Cardiac muscle cell (in vitro differentiated cells and primary cell): ENCODE results near the gene SPACA6. TPM values are rescaled to one million over a fixed set of nuclear protein-coding genes. Genes with fewer than 3 reads are reported as not detected.

ENCODE experiments used
- DNase-seq, 2 donors: peaks; one replicate each; pipeline versions ENCODE4 v3.0.0 to v3.0.0-alpha.2; 2010 to 2017; ENCODE audit warnings: low read depth in 1 of 2, low spot score in 1 of 2
- H3K27ac ChIP-seq: fragments of 200-600 bp; sonication (generic); 2 replicates; pipeline ENCODE4 v1.5.1; 2016
- H3K27me3 ChIP-seq: fragments of 200-600 bp; sonication (generic); 2 replicates; pipeline ENCODE4 v1.6.0; 2016; ENCODE audit warnings: control low read depth
- H3K36me3 ChIP-seq: fragments of 200-600 bp; sonication (generic); 2 replicates; pipeline ENCODE4 v1.5.1; 2016; ENCODE audit warnings: control low read depth
- H3K4me1 ChIP-seq: fragments of 200-600 bp; sonication (generic); 2 replicates; pipeline ENCODE4 v1.8.1; 2017; ENCODE audit warnings: low read depth, mild to moderate bottlenecking, mixed run types
- H3K4me3 ChIP-seq: fragments of 200-600 bp; sonication (generic); 2 replicates; pipeline ENCODE4 v1.5.1; 2016; ENCODE audit warnings: mild to moderate bottlenecking
- H3K9me3 ChIP-seq: fragments of 200-600 bp; sonication (generic); 2 replicates; pipeline ENCODE4 v1.5.1; 2017; ENCODE audit warnings: low read depth, mild to moderate bottlenecking, control low read depth
- polyA plus RNA-seq: library from polyadenylated mRNA; unstranded; fragments of >200 nt; fragmentation: Nextera tagmentation; extraction: Ambion mirVana; gene quantifications from 2 replicates; pipeline ENCODE4 v1.2.1, GENCODE V29; 2016
- total RNA-seq: library from RNA; depleted of rRNA; stranded (reverse); fragments of >200 nt; gene quantifications from 2 replicates; pipeline ENCODE4 v1.2.3, GENCODE V29; 2016
- TF ChIP-seq, protein P1 (sequence below): IDR thresholded peaks from 2 replicates; pipeline ENCODE4 v1.5.1; 2012; ENCODE audit warnings: low read depth, mild to moderate bottlenecking, low read length

SPACA6 gene
- total and polyA plus RNA-seq, 2 experiments from 2014 or later: 13.8 to 16.5 TPM

DNA sequence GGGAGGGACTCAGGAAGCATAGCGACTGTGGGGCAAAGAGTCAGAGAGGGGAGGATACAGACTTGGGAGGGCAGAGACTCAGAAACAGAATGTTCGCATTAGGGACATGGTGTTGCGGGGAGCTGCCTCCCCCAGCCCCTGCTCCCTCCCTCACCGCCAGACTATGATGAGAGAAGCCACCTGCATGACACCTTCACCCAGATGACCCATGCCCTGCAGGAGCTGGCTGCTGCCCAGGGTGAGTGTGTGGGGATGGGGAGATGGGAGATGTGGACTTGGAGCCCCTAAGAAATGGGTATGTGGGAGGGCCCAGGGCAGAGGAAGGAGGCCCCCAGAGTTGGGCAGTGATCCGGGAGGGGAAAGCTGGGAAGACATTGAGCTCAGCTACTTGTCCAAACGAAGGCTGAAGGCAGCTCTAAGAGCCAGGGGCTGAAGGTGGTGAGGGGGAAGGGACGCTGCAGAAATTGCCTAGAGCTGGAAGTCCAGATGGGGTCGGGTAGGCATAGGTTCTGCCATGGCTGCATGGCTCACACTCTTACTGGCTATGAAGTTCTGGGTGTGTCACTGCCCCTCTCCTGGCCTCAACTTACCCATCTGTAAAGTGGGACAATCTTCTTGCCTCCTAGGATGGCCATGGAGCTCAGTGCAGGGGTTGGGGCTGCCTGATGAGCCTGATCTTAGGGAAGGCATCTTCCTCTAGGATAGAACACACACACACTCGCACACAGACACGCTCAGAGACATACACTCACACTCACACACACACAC, 1.4 kb downstream of the SPACA6 start:
- H3K27me3 ChIP-seq: no peaks in the 10 kb centered on the region
- H3K4me1 ChIP-seq: peaks cover 12% of the 10 kb centered on the region
- H3K27ac ChIP-seq: no peak overlapping the region
- peaks cover 16% of the 10 kb centered on the region for H3K36me3 ChIP-seq
- H3K9me3 ChIP-seq: no peaks in the 10 kb centered on the region
- no peak overlapping the region for H3K4me3 ChIP-seq
- TF ChIP-seq, protein P1, sequence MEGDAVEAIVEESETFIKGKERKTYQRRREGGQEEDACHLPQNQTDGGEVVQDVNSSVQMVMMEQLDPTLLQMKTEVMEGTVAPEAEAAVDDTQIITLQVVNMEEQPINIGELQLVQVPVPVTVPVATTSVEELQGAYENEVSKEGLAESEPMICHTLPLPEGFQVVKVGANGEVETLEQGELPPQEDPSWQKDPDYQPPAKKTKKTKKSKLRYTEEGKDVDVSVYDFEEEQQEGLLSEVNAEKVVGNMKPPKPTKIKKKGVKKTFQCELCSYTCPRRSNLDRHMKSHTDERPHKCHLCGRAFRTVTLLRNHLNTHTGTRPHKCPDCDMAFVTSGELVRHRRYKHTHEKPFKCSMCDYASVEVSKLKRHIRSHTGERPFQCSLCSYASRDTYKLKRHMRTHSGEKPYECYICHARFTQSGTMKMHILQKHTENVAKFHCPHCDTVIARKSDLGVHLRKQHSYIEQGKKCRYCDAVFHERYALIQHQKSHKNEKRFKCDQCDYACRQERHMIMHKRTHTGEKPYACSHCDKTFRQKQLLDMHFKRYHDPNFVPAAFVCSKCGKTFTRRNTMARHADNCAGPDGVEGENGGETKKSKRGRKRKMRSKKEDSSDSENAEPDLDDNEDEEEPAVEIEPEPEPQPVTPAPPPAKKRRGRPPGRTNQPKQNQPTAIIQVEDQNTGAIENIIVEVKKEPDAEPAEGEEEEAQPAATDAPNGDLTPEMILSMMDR: no peak
- no peak for DNase-seq

DNA sequence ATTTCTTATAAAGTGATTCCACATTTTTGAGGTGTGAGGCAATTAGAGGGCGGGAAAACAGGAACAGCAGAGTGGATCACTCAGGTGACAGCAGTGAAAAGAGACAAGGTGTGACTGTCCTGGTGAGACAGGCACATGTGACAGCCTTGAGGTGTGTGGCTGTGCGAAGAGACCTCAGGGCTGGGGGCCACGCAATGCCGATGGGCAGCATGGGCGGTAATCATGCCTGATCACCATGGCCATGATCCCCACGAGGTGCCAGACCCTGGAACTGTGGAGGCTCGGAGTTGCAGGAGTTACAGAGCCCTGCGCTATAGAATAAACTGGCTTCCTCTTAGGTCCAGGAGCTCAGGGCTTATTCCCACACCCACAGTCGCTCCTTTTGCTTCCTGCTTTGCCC, 2.0 kb downstream of the SPACA6 start:
- Histone ChIP-seq H3K27ac (no peak overlapping the region), H3K4me3 (no peak overlapping the region), H3K4me1 (peaks cover 12% of the 10 kb centered on the region), H3K27me3 (no peaks in the 10 kb centered on the region), H3K36me3 (peaks cover 16% of the 10 kb centered on the region), H3K9me3 (no peaks in the 10 kb centered on the region)
- TF ChIP-seq, protein P1: no peak
- no peak for DNase-seq

DNA sequence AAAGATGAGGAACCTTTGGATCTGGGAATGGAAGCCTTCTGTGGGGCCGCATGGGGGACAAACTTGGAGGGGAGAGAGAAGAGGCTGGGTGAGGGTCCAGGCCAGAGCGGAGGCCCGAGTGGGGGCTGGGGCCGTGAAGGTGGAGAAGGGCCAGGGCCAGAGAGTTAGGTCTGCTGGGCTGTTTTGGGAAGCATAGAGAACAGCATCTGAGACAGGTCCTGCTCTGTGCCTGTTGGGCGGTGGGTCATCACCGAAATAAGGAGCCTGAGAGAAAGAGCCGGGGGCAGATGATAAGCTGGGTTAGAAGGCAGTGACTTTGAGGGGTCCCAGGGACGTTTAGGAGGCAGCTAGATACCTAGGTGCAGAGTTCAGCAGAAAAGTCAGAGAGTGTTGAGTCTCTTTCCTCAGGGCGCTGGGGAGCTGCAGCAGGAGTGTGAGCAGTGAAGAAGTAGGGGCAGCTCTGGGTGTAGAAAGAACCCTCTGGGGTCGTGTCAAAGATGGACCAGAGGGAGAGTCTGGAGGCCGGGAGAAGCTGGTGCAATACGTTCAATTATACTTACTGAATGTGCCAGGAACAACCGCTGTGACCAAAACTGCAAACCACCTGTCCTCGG, 2.7 kb downstream of the SPACA6 start:
- H3K36me3 ChIP-seq: peaks cover 16% of the 10 kb centered on the region

DNA sequence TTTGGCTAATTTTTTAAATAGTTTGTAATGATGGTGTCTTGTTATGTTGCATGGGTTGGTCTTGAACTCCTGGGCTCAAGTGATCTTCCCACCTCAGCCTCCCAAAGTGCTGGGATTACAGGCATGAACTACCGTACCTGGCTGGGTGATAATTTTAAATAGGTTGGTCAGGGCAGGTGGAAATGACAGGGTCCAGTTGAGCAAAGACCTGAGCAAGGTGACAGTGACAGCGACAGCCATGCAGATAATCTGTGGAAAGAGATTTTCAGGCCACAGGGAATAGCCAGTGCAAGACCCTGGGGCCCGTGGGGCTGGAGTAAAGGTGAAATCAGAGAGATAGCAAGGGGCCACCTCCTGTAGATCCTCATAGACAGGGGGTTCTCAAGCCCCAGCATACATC, 3.5 kb downstream of the SPACA6 start:
- TF ChIP-seq, protein P1: no peak
- Histone ChIP-seq H3K4me1 (peaks cover 12% of the 10 kb centered on the region), H3K27me3 (no peaks in the 10 kb centered on the region), H3K27ac (no peak overlapping the region), H3K9me3 (no peaks in the 10 kb centered on the region), H3K4me3 (no peak overlapping the region), H3K36me3 (peaks cover 16% of the 10 kb centered on the region)
- DNase-seq: no peak

More for the DNA sequence above, 2.7 kb downstream of the SPACA6 start:
- TF ChIP-seq, protein P1: no peak
- Histone ChIP-seq H3K27ac (no peak overlapping the region), H3K9me3 (no peaks in the 10 kb centered on the region), H3K4me1 (peaks cover 12% of the 10 kb centered on the region), H3K27me3 (no peaks in the 10 kb centered on the region), H3K4me3 (no peak overlapping the region)
- DNase-seq: no peak

DNA sequence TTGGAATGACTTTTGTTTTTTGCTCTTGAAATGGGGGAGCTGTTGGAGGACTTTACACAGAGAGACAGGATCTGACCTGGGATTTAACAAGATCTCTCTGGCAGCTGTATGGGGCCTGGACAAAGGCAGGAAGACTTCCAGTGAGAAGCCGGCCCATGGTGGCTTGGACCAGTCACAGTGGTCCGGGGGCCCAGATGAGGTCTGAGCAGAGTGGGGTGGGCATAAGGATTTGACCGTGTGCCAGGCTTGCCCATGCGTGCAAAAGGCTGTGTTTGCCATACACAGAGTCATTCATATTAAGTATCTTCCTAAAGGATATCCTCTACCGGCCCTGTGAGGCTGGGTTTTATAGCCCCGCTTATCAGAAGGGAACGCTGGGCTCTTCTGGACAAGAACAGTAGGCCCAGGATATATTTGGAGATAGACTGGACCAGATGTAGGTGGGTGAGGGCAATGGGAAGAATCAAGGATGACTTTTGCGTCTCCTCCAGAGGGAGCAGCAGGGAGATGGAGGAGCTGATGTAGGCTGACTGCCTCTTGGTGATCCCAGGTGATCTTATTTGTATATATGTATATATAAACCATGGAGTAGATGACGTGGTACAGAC, 4.1 kb downstream of the SPACA6 start:
- DNase-seq: no peak
- H3K4me1 ChIP-seq: peaks cover 12% of the 10 kb centered on the region
- TF ChIP-seq, protein P1: no peak
- H3K4me3 ChIP-seq: no peak overlapping the region
- H3K27me3 ChIP-seq: no peaks in the 10 kb centered on the region
- peaks cover 16% of the 10 kb centered on the region for H3K36me3 ChIP-seq
- H3K9me3 ChIP-seq: no peaks in the 10 kb centered on the region
- no peak overlapping the region for H3K27ac ChIP-seq
